Astrocyte (in vitro differentiated cells and primary cell): ENCODE measurements around the gene MED9. TPM values are rescaled to one million over a fixed set of nuclear protein-coding genes. Genes with fewer than 3 reads are reported as not detected.

Experiments used
- DNase-seq: peaks from one replicate; pipeline ENCODE4 v3.0.0-alpha.2; 2010; ENCODE audit warnings: low read depth
- FAIRE-seq: peaks from 2 replicates; lab custom pipeline; 2011; peaks lifted over from hg19 to GRCh38; lab: Jason Lieb, UNC
- H2AFZ ChIP-seq: 2 replicates; pipeline ENCODE4 v1.6.0; 2012; ENCODE audit warnings: low read depth, low read length, inconsistent platforms
- H3K27ac ChIP-seq: 2 replicates; pipeline ENCODE4 v1.5.1; 2011; ENCODE audit warnings: low read depth, low read length, inconsistent platforms
- H3K27me3 ChIP-seq: 2 replicates; pipeline ENCODE4 v1.6.0; 2011; ENCODE audit warnings: low read length, inconsistent platforms; ENCODE audit not compliant: insufficient read depth
- H3K36me3 ChIP-seq: 2 replicates; pipeline ENCODE4 v1.5.1; 2011; ENCODE audit warnings: low read length, inconsistent platforms; ENCODE audit not compliant: insufficient read depth
- H3K4me1 ChIP-seq: 2 replicates; pipeline ENCODE4 v1.5.1; 2011; ENCODE audit warnings: low read length, inconsistent platforms; ENCODE audit not compliant: insufficient read depth
- H3K4me2 ChIP-seq: 2 replicates; pipeline ENCODE4 v1.6.0; 2012; ENCODE audit warnings: low read length, inconsistent platforms
- H3K4me3 ChIP-seq: 2 replicates; pipeline ENCODE4 v1.5.1; 2011; ENCODE audit warnings: low read depth, mild to moderate bottlenecking, low read length, inconsistent platforms; ENCODE audit not compliant: insufficient read depth
- H3K79me2 ChIP-seq: 2 replicates; pipeline ENCODE4 v1.6.0; 2012; ENCODE audit warnings: mild to moderate bottlenecking, low read length, inconsistent platforms; ENCODE audit not compliant: insufficient read depth
- H3K9ac ChIP-seq: 2 replicates; pipeline ENCODE4 v1.6.0; 2012; ENCODE audit warnings: mild to moderate bottlenecking, low read length, inconsistent platforms
- H3K9me3 ChIP-seq: 2 replicates; pipeline ENCODE4 v1.5.1; 2012; ENCODE audit warnings: low read depth, mild to moderate bottlenecking, low read length, inconsistent platforms; ENCODE audit not compliant: insufficient read depth
- H4K20me1 ChIP-seq: 2 replicates; pipeline ENCODE4 v1.6.0; 2012; ENCODE audit warnings: low read length, inconsistent platforms; ENCODE audit not compliant: insufficient read depth
- H3K27ac Mint-ChIP-seq: one replicate; pipeline ENCODE4 v1.8.0; 2021; ENCODE audit warnings: mild to moderate bottlenecking, mixed read lengths; ENCODE audit not compliant: unreplicated experiment
- H3K27me3 Mint-ChIP-seq: one replicate; pipeline ENCODE4 v1.8.0; 2021; ENCODE audit warnings: low read depth, mixed read lengths; ENCODE audit not compliant: unreplicated experiment
- H3K36me3 Mint-ChIP-seq: one replicate; pipeline ENCODE4 v1.8.0; 2021; ENCODE audit warnings: low read depth, mixed read lengths; ENCODE audit not compliant: unreplicated experiment
- H3K4me1 Mint-ChIP-seq: one replicate; pipeline ENCODE4 v1.8.0; 2021; ENCODE audit warnings: low read depth, mixed read lengths; ENCODE audit not compliant: unreplicated experiment
- H3K4me3 Mint-ChIP-seq: one replicate; pipeline ENCODE4 v1.8.0; 2021; ENCODE audit warnings: mild to moderate bottlenecking, moderate library complexity, mixed read lengths; ENCODE audit not compliant: unreplicated experiment
- H3K9me3 Mint-ChIP-seq: one replicate; pipeline ENCODE4 v1.8.0; 2021; ENCODE audit warnings: mild to moderate bottlenecking, mixed read lengths; ENCODE audit not compliant: unreplicated experiment
- EZH2 ChIP-seq: IDR thresholded peaks from 2 replicates; pipeline ENCODE4 v1.6.1; 2012; ENCODE audit warnings: mild to moderate bottlenecking, low read length, inconsistent platforms; ENCODE audit not compliant: insufficient read depth
- total RNA-seq: library from RNA; stranded (reverse); gene quantifications from 2 replicates; pipeline ENCODE4 v1.2.1, GENCODE V29; 2021
- TF ChIP-seq, protein P1 (sequence below): IDR thresholded peaks from 2 replicates; pipeline ENCODE4 v1.5.1; 2011; ENCODE audit warnings: low read depth, mild to moderate bottlenecking, inconsistent platforms, low read length, moderate library complexity; ENCODE audit not compliant: insufficient read depth

Gene MED9
- total RNA-seq, 1 donor from 2014 or later: 9.4 TPM

GRCh38 chr17:17536702-17537101 is 59.9 kb downstream of the MED9 start:
- peaks cover 16% of the 10 kb centered on the region for H4K20me1 ChIP-seq
- DNase-seq (no peak), FAIRE-seq (no peak)
- H3K36me3 ChIP-seq: no peaks in the 10 kb centered on the region
- H3K4me3 ChIP-seq: no peak overlapping the region
- Mint-ChIP-seq H3K4me3 (no peak overlapping the region), H3K27ac (no peak overlapping the region), H3K9me3 (no peaks in the 10 kb centered on the region), H3K36me3 (no peaks in the 10 kb centered on the region), H3K4me1 (peaks cover 4% of the 10 kb centered on the region), H3K27me3 (peaks cover 12% of the 10 kb centered on the region)
- no peaks in the 10 kb centered on the region for H3K79me2 ChIP-seq
- H3K27me3 ChIP-seq: no peaks in the 10 kb centered on the region
- TF ChIP-seq, protein P1, sequence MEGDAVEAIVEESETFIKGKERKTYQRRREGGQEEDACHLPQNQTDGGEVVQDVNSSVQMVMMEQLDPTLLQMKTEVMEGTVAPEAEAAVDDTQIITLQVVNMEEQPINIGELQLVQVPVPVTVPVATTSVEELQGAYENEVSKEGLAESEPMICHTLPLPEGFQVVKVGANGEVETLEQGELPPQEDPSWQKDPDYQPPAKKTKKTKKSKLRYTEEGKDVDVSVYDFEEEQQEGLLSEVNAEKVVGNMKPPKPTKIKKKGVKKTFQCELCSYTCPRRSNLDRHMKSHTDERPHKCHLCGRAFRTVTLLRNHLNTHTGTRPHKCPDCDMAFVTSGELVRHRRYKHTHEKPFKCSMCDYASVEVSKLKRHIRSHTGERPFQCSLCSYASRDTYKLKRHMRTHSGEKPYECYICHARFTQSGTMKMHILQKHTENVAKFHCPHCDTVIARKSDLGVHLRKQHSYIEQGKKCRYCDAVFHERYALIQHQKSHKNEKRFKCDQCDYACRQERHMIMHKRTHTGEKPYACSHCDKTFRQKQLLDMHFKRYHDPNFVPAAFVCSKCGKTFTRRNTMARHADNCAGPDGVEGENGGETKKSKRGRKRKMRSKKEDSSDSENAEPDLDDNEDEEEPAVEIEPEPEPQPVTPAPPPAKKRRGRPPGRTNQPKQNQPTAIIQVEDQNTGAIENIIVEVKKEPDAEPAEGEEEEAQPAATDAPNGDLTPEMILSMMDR: no peak
- TF ChIP-seq EZH2: no peak
- H3K9ac ChIP-seq: no peak overlapping the region
- no peak overlapping the region for H3K27ac ChIP-seq
- no peaks in the 10 kb centered on the region for H3K9me3 ChIP-seq
- no peak overlapping the region for H2AFZ ChIP-seq
- peaks cover 4% of the 10 kb centered on the region for H3K4me1 ChIP-seq
- no peak overlapping the region for H3K4me2 ChIP-seq

GRCh38 chr17:17537311-17538099 is 60.7 kb downstream of the MED9 start:
- Histone ChIP-seq H3K4me1 (peaks cover 4% of the 10 kb centered on the region), H3K9me3 (no peaks in the 10 kb centered on the region), H4K20me1 (peaks cover 16% of the 10 kb centered on the region), H3K9ac (no peak overlapping the region), H2AFZ (no peak overlapping the region), H3K4me2 (no peak overlapping the region), H3K27me3 (no peaks in the 10 kb centered on the region), H3K27ac (no peak overlapping the region), H3K4me3 (no peak overlapping the region), H3K79me2 (no peaks in the 10 kb centered on the region), H3K36me3 (no peaks in the 10 kb centered on the region)
- H3K4me1 Mint-ChIP-seq: peaks cover 4% of the 10 kb centered on the region
- FAIRE-seq (no peak), DNase-seq (no peak)
- peaks cover 15% of the 10 kb centered on the region for H3K27me3 Mint-ChIP-seq
- no peak overlapping the region for H3K27ac Mint-ChIP-seq
- no peak overlapping the region for H3K4me3 Mint-ChIP-seq
- TF ChIP-seq, protein P1: no peak
- TF ChIP-seq EZH2: no peak
- H3K9me3 Mint-ChIP-seq: no peaks in the 10 kb centered on the region
- peaks cover 2% of the 10 kb centered on the region for H3K36me3 Mint-ChIP-seq
